HEK293 (cell line): ENCODE results near the gene BAHD1.

Experiments
- CTCF ChIA-PET: fragments of 350-600 bp; formaldehyde crosslinking; extraction: SDS; loops from one replicate; lab custom pipeline; 2021; ENCODE audit warnings: antibody characterized with exemption; lab: Yijun Ruan, JAX
- POLR2A ChIA-PET: fragments of 300-600 bp; formaldehyde crosslinking; extraction: SDS; loops from one replicate; lab custom pipeline; 2020; ENCODE audit warnings: antibody characterized with exemption, inconsistent platforms; lab: Yijun Ruan, JAX
- H3K27ac ChIP-seq: fragments of 200-500 bp; sonication (Bioruptor generic); 2 replicates; pipeline ENCODE4 v1.5.1; 2014; ENCODE audit warnings: low read depth, low read length, control low read depth, inconsistent platforms; ENCODE audit errors: extremely low read depth
- H3K36me3 ChIP-seq, 2 experiments: fragments of 200-500 bp in 1 of 2; sonication (Bioruptor generic) in 1 of 2; 1 replicate in 1 of 2; 2 replicates in 1 of 2; pipeline ENCODE4 v1.5.1; 2014 to 2017; ENCODE audit warnings: inconsistent platforms in 2 of 2, low read length in 2 of 2; ENCODE audit not compliant: control insufficient read depth in 2 of 2, insufficient read depth in 1 of 2
- H3K4me1 ChIP-seq: fragments of 200-500 bp; sonication (Bioruptor generic); 2 replicates; pipeline ENCODE4 v1.5.1; 2014; ENCODE audit warnings: mild to moderate bottlenecking, low read length, inconsistent platforms; ENCODE audit not compliant: control insufficient read depth, insufficient read depth
- H3K4me3 ChIP-seq: 2 replicates; pipeline ENCODE4 v1.5.1; 2011; ENCODE audit warnings: low read depth, mild to moderate bottlenecking, control low read depth, low read length, moderate library complexity
- H3K9me3 ChIP-seq: fragments of 200-500 bp; sonication (Bioruptor generic); 2 replicates; pipeline ENCODE4 v1.5.1; 2014; ENCODE audit warnings: low read depth, low read length, inconsistent platforms; ENCODE audit not compliant: control insufficient read depth, insufficient read depth
- GLI4 ChIP-seq: fragments of 450-650 bp; formaldehyde crosslinking; IDR thresholded peaks from 2 replicates; pipeline ENCODE4 v1.5.1; 2016; ENCODE audit warnings: missing biosample characterization, missing genetic modification characterization
- KLF10 ChIP-seq: fragments of 450-650 bp; IDR thresholded peaks from 2 replicates; pipeline ENCODE4 v1.5.1; 2018; ENCODE audit warnings: missing biosample characterization, mild to moderate bottlenecking, missing genetic modification characterization
- KLF16 ChIP-seq: fragments of 450-650 bp; formaldehyde crosslinking; IDR thresholded peaks from 2 replicates; pipeline ENCODE4 v1.5.1; 2017; ENCODE audit warnings: missing biosample characterization, missing genetic modification characterization
- KLF9 ChIP-seq: fragments of 450-650 bp; formaldehyde crosslinking; IDR thresholded peaks from 2 replicates; pipeline ENCODE4 v1.5.1; 2016; ENCODE audit warnings: missing biosample characterization, missing genetic modification characterization, low read depth
- PRDM1 ChIP-seq: fragments of 450-650 bp; formaldehyde crosslinking; IDR thresholded peaks from 2 replicates; pipeline ENCODE4; 2016; ENCODE audit warnings: missing biosample characterization, missing genetic modification characterization
- SALL2 ChIP-seq: fragments of 450-650 bp; formaldehyde crosslinking; IDR thresholded peaks from 2 replicates; pipeline ENCODE4 v1.5.0; 2017; ENCODE audit warnings: missing biosample characterization, mild to moderate bottlenecking, missing genetic modification characterization, borderline replicate concordance
- SP7 ChIP-seq: fragments of 450-650 bp; formaldehyde crosslinking; IDR thresholded peaks from 2 replicates; pipeline ENCODE4 v1.5.1; 2016; ENCODE audit warnings: missing biosample characterization, missing genetic modification characterization
- ZBTB48 ChIP-seq: fragments of 450-650 bp; formaldehyde crosslinking; IDR thresholded peaks from 2 replicates; pipeline ENCODE4 v1.5.1; 2016; ENCODE audit warnings: missing biosample characterization, missing genetic modification characterization
- ZFP37 ChIP-seq: fragments of 450-650 bp; formaldehyde crosslinking; IDR thresholded peaks from 2 replicates; pipeline ENCODE4 v1.5.1; 2016; ENCODE audit warnings: missing biosample characterization, missing genetic modification characterization
- ZNF37A ChIP-seq: fragments of 450-650 bp; IDR thresholded peaks from 2 replicates; pipeline ENCODE4 v1.5.1; 2018; ENCODE audit warnings: missing biosample characterization, missing genetic modification characterization
- ZNF530 ChIP-seq: fragments of 450-650 bp; formaldehyde crosslinking; IDR thresholded peaks from 2 replicates; pipeline ENCODE4 v1.5.1; 2016; ENCODE audit warnings: low read depth, missing biosample characterization, missing genetic modification characterization
- ZNF571 ChIP-seq: fragments of 450-650 bp; formaldehyde crosslinking; IDR thresholded peaks from 2 replicates; pipeline ENCODE4 v1.5.0; 2017; ENCODE audit warnings: missing biosample characterization, missing genetic modification characterization
- ZNF621 ChIP-seq: fragments of 450-650 bp; formaldehyde crosslinking; IDR thresholded peaks from 2 replicates; pipeline ENCODE4 v1.5.1; 2017; ENCODE audit warnings: missing biosample characterization, missing genetic modification characterization
- ZNF830 ChIP-seq: fragments of 450-650 bp; IDR thresholded peaks from 2 replicates; pipeline ENCODE4 v1.5.0; 2018; ENCODE audit warnings: missing biosample characterization, missing genetic modification characterization, low read depth, mild to moderate bottlenecking, moderate library complexity
- TF ChIP-seq, protein P1 (sequence below): fragments of 450-650 bp; formaldehyde crosslinking; IDR thresholded peaks from 2 replicates; pipeline ENCODE4 v1.5.1; 2016; ENCODE audit warnings: missing biosample characterization, missing genetic modification characterization
- TF ChIP-seq, protein P2 (sequence below): fragments of 450-650 bp; IDR thresholded peaks from 2 replicates; pipeline ENCODE4 v1.5.1; 2018; ENCODE audit warnings: missing biosample characterization, mild to moderate bottlenecking, missing genetic modification characterization
- TF ChIP-seq, protein P3 (sequence below): fragments of 450-650 bp; formaldehyde crosslinking; conservative IDR thresholded peaks from 2 replicates; pipeline ENCODE4 v1.5.1; 2016; ENCODE audit warnings: low read depth, missing biosample characterization, missing genetic modification characterization
- TF ChIP-seq, protein P4 (sequence below): sonication (generic); formaldehyde crosslinking; IDR thresholded peaks from 2 replicates; pipeline ENCODE4 v1.8.1; 2022; ENCODE audit warnings: mild to moderate bottlenecking, moderate library complexity, missing genetic modification reagents
- TF ChIP-seq, protein P5 (sequence below): fragments of 450-650 bp; formaldehyde crosslinking; IDR thresholded peaks from 2 replicates; pipeline ENCODE4 v1.5.1; 2016; ENCODE audit warnings: missing biosample characterization, missing genetic modification characterization

Gene BAHD1

DNA sequence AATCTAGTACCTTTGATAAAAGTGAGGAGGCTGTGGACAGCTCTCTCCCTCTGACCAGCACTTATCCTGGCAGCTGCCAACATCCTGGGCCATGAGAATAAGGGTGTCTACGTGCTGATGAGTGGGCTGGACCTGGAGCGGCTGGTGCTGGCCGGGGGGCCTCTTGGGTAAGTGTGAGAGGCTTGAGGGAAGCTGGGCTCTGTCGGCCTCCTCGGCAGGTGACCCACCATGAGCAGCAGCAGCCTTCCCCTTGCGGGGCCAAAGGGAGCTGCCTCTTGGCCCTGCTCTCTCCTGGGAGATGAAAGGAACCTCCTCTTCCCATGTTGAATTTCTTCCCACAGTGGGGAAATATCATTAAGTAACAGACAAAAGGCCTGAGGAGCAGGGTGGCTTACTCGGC is 25.9 kb upstream of the BAHD1 start (continued):
- TF ChIP-seq, protein P1, sequence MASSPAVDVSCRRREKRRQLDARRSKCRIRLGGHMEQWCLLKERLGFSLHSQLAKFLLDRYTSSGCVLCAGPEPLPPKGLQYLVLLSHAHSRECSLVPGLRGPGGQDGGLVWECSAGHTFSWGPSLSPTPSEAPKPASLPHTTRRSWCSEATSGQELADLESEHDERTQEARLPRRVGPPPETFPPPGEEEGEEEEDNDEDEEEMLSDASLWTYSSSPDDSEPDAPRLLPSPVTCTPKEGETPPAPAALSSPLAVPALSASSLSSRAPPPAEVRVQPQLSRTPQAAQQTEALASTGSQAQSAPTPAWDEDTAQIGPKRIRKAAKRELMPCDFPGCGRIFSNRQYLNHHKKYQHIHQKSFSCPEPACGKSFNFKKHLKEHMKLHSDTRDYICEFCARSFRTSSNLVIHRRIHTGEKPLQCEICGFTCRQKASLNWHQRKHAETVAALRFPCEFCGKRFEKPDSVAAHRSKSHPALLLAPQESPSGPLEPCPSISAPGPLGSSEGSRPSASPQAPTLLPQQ (tag by site-specific recombination) = no peak
- TF ChIP-seq, protein P2, sequence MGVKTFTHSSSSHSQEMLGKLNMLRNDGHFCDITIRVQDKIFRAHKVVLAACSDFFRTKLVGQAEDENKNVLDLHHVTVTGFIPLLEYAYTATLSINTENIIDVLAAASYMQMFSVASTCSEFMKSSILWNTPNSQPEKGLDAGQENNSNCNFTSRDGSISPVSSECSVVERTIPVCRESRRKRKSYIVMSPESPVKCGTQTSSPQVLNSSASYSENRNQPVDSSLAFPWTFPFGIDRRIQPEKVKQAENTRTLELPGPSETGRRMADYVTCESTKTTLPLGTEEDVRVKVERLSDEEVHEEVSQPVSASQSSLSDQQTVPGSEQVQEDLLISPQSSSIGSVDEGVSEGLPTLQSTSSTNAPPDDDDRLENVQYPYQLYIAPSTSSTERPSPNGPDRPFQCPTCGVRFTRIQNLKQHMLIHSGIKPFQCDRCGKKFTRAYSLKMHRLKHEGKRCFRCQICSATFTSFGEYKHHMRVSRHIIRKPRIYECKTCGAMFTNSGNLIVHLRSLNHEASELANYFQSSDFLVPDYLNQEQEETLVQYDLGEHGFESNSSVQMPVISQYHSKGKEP (tag by site-specific recombination) = no peak
- TF ChIP-seq ZNF530 (tag by site-specific recombination) (no peak), ZFP37 (tag by site-specific recombination) (no peak), PRDM1 (tag by site-specific recombination) (no peak), GLI4 (tag by site-specific recombination) (no peak), ZNF830 (tag by site-specific recombination) (no peak)
- TF ChIP-seq, protein P3, sequence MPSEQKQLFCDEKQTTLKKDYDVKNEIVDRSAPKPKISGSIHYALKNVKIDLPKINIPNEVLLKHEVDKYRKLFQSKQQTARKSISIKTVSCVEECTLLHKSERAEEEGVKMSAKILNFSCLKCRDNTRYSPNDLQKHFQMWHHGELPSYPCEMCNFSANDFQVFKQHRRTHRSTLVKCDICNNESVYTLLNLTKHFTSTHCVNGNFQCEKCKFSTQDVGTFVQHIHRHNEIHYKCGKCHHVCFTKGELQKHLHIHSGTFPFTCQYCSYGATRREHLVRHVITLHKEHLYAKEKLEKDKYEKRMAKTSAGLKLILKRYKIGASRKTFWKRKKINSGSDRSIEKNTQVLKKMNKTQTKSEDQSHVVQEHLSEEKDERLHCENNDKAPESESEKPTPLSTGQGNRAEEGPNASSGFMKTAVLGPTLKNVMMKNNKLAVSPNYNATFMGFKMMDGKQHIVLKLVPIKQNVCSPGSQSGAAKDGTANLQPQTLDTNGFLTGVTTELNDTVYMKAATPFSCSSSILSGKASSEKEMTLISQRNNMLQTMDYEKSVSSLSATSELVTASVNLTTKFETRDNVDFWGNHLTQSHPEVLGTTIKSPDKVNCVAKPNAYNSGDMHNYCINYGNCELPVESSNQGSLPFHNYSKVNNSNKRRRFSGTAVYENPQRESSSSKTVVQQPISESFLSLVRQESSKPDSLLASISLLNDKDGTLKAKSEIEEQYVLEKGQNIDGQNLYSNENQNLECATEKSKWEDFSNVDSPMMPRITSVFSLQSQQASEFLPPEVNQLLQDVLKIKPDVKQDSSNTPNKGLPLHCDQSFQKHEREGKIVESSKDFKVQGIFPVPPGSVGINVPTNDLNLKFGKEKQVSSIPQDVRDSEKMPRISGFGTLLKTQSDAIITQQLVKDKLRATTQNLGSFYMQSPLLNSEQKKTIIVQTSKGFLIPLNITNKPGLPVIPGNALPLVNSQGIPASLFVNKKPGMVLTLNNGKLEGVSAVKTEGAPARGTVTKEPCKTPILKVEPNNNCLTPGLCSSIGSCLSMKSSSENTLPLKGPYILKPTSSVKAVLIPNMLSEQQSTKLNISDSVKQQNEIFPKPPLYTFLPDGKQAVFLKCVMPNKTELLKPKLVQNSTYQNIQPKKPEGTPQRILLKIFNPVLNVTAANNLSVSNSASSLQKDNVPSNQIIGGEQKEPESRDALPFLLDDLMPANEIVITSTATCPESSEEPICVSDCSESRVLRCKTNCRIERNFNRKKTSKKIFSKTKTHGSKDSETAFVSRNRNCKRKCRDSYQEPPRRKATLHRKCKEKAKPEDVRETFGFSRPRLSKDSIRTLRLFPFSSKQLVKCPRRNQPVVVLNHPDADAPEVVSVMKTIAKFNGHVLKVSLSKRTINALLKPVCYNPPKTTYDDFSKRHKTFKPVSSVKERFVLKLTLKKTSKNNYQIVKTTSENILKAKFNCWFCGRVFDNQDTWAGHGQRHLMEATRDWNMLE = no peak
- TF ChIP-seq, protein P4, sequence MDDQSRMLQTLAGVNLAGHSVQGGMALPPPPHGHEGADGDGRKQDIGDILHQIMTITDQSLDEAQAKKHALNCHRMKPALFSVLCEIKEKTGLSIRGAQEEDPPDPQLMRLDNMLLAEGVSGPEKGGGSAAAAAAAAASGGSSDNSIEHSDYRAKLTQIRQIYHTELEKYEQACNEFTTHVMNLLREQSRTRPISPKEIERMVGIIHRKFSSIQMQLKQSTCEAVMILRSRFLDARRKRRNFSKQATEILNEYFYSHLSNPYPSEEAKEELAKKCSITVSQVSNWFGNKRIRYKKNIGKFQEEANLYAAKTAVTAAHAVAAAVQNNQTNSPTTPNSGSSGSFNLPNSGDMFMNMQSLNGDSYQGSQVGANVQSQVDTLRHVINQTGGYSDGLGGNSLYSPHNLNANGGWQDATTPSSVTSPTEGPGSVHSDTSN = no peak
- TF ChIP-seq, all 188 proteins: peak for 0

DNA sequence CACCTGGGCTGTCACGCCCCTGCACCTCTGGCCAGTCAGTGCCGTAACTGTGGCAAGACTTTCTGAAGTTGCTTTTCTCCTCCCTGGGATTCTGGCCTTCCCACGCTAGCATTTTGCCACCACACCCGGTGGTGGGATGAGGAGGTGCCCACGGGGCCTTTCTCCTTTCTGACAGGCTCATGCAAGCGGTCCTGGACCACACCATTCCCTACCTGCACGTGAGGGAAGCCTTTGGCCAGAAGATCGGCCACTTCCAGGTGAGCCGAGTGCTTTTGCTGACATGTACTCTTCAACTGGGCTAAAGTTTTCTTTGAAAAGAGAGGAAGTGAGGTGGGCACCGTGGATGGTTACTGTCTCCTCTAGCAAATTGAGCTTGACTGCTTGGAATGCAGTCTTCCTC is 25.5 kb upstream of the BAHD1 start:
- TF ChIP-seq SALL2 (tag by site-specific recombination) (no peak), ZNF571 (tag by site-specific recombination) (no peak), ZBTB48 (tag by site-specific recombination) (no peak), KLF10 (tag by site-specific recombination) (no peak), KLF9 (tag by site-specific recombination) (no peak), SP7 (tag by site-specific recombination) (no peak), KLF16 (tag by site-specific recombination) (no peak), ZNF621 (tag by site-specific recombination) (no peak), ZNF37A (tag by site-specific recombination) (no peak)
- TF ChIP-seq, protein P5, sequence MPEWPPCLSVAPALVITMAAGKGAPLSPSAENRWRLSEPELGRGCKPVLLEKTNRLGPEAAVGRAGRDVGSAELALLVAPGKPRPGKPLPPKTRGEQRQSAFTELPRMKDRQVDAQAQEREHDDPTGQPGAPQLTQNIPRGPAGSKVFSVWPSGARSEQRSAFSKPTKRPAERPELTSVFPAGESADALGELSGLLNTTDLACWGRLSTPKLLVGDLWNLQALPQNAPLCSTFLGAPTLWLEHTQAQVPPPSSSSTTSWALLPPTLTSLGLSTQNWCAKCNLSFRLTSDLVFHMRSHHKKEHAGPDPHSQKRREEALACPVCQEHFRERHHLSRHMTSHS (tag by site-specific recombination) = no peak
- CTCF ChIA-PET = interaction anchor here (0.9 kb wide), 1 partner anchor 9 kb away, joined by 5 read pairs; the partner anchor contains the start of gene IVD
- POLR2A ChIA-PET = interaction anchor here (1.2 kb wide), 1 partner anchor 10 kb away, joined by 4 read pairs; the partner anchor contains the start of gene IVD

More for the DNA sequence above, 25.5 kb upstream of the BAHD1 start:
- Histone ChIP-seq H3K36me3 (peaks cover 7 to 77% of the 10 kb centered on the region in 2 experiments), H3K4me1 (no peaks in the 10 kb centered on the region; the same call in 1 of the 2 replicates), H3K9me3 (no peaks in the 10 kb centered on the region), H3K4me3 (no peak overlapping the region), H3K27ac (no peak overlapping the region)
